ENCODE results near the gene LMNA. TPM values are rescaled to one million over a fixed set of nuclear protein-coding genes. Genes with fewer than 3 reads are reported as not detected.

Gene LMNA
- total RNA-seq, 2 donors from 2014 or later: 740 to 804 TPM

GRCh38 chr1:156079762-156080161 is 34.7 kb upstream of the LMNA start:
- no peaks in the 10 kb centered on the region for H3K27me3 ChIP-seq (replicated peaks; ENCODE audit: insufficient read depth)
- no peak for TF ChIP-seq CTCF (IDR thresholded peaks at IDR 0.05)
- peaks cover 4 to 22% of the 10 kb centered on the region in 2 donors for H3K4me1 ChIP-seq (ENCODE audit: control insufficient read depth in 1 of 2, low read depth in 2 of 2)
- H3K36me3 ChIP-seq: no peaks in the 10 kb centered on the region
- no peaks in the 10 kb centered on the region for H3K9me3 ChIP-seq
- no peak overlapping the region for H3K27ac ChIP-seq
- H3K4me3 ChIP-seq: no peak overlapping the region
- ATAC-seq (ENCODE audit: insufficient number of reproducible peaks, low FRiP score, low read depth) (no peak), DNase-seq (ENCODE audit: low spot score) (no peak)

DNA sequence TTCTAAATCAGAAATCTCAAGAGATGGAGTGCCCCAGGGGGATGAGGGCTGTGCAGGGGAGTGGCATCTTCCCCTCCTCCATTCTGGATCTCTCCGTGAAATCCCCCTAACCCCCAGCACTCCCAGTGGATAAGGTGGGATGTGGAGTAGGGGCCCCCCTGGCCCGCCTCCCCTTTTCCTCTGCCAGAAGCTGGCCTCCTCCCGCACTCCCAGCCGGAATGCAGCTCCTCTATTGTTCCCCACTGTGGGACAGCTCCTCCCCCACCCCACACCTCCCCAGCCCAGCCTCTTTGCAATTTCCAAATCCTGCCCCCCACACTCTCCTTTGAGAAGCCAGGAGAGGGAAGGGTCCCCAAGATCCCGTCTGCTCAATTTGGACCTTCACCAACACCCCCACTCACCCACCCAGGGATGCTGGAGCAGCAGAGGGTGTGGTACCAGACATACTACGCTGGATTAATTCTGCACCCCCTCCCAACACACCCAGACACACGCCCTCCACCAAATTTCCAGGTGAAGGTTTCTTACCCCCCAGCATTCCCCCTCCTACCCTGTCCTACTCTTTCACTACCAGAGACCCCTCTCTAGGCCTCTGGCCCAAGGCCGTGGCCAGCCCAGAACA is 34.2 kb upstream of the LMNA start:
- no peaks in the 10 kb centered on the region for H3K9me3 ChIP-seq
- no peak overlapping the region for H3K4me3 ChIP-seq
- peaks cover 4 to 22% of the 10 kb centered on the region in 2 donors for H3K4me1 ChIP-seq (ENCODE audit: control insufficient read depth in 1 of 2, low read depth in 2 of 2)
- no peaks in the 10 kb centered on the region for H3K27me3 ChIP-seq (replicated peaks; ENCODE audit: insufficient read depth)
- H3K27ac ChIP-seq: no peak overlapping the region
- DNase-seq (ENCODE audit: low spot score) (no peak), ATAC-seq (ENCODE audit: insufficient number of reproducible peaks, low FRiP score, low read depth) (no peak)
- no peak for TF ChIP-seq CTCF (IDR thresholded peaks at IDR 0.05)
- H3K36me3 ChIP-seq: no peaks in the 10 kb centered on the region

- ATAC-seq (ENCODE audit: insufficient number of reproducible peaks, low FRiP score, low read depth) (no peak), DNase-seq (ENCODE audit: low spot score) (no peak)
- peaks cover 4 to 22% of the 10 kb centered on the region in 2 donors for H3K4me1 ChIP-seq (ENCODE audit: control insufficient read depth in 1 of 2, low read depth in 2 of 2)
- no peak overlapping the region for H3K4me3 ChIP-seq
- H3K27me3 ChIP-seq (replicated peaks; ENCODE audit: insufficient read depth): no peaks in the 10 kb centered on the region
- H3K9me3 ChIP-seq: no peaks in the 10 kb centered on the region
- no peak overlapping the region for H3K27ac ChIP-seq
- no peaks in the 10 kb centered on the region for H3K36me3 ChIP-seq
- TF ChIP-seq CTCF (IDR thresholded peaks at IDR 0.05): no peak
These were observed 33.7 kb upstream of the LMNA start for GRCh38 chr1:156080863-156081179.

GRCh38 chr1:156081180-156081916 is 33.2 kb upstream of the LMNA start:
- Histone ChIP-seq H3K27me3 (replicated peaks; ENCODE audit: insufficient read depth) (no peaks in the 10 kb centered on the region), H3K36me3 (no peaks in the 10 kb centered on the region), H3K4me1 (ENCODE audit: control insufficient read depth in 1 of 2, low read depth in 2 of 2) (peaks cover 4 to 22% of the 10 kb centered on the region in 2 donors), H3K27ac (no peak overlapping the region), H3K4me3 (peak overlapping the region; percentile 89), H3K9me3 (no peaks in the 10 kb centered on the region)
- DNase-seq (ENCODE audit: low spot score): no peak
- no peak for TF ChIP-seq CTCF (IDR thresholded peaks at IDR 0.05)
- ATAC-seq (ENCODE audit: insufficient number of reproducible peaks, low FRiP score, low read depth): no peak

DNA sequence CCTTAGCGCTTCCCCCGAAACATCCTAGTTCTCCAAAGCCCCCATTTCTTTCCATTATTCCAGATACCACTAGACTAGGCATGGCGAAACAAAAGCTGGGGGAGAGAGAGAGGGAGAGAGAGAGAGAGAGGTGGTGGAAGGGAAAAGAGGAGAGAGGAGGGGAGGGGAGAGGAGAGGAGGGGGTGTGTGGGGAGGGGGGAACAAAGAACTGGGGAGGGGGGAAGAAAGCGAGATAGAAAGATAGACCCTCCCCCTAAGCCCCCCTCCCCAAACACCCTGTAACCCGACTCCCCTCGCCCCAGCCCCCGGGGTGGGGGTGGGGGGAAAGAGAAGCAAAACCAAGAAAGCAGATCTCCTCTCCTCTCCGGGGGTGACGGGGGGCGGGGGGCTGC is 32.6 kb upstream of the LMNA start:
- Histone ChIP-seq H3K4me3 (peak overlapping the region; percentile 89), H3K27ac (no peak overlapping the region), H3K36me3 (no peaks in the 10 kb centered on the region), H3K27me3 (replicated peaks; ENCODE audit: insufficient read depth) (no peaks in the 10 kb centered on the region), H3K4me1 (ENCODE audit: control insufficient read depth in 1 of 2, low read depth in 2 of 2) (peaks cover 4 to 22% of the 10 kb centered on the region in 2 donors), H3K9me3 (no peaks in the 10 kb centered on the region)
- ATAC-seq (ENCODE audit: insufficient number of reproducible peaks, low FRiP score, low read depth) (no peak), DNase-seq (ENCODE audit: low spot score) (no peak)
- no peak for TF ChIP-seq CTCF (IDR thresholded peaks at IDR 0.05)
